ENCODE data around the gene DEFB123.

- no peak for TF ChIP-seq CTCF (conservative IDR thresholded peaks at IDR 0.05; ENCODE audit: low read length)
- TF ChIP-seq EZH2phosphoT487 (IDR thresholded peaks at IDR 0.05; ENCODE audit: borderline replicate concordance) = no peak
Measured at GRCh38 chr20:31474758-31475427, 34.5 kb downstream of the DEFB123 start, which contains the start of the genes DEFB124 and REM1.
